Measurements from ENCODE around the gene COA1.

DNA sequence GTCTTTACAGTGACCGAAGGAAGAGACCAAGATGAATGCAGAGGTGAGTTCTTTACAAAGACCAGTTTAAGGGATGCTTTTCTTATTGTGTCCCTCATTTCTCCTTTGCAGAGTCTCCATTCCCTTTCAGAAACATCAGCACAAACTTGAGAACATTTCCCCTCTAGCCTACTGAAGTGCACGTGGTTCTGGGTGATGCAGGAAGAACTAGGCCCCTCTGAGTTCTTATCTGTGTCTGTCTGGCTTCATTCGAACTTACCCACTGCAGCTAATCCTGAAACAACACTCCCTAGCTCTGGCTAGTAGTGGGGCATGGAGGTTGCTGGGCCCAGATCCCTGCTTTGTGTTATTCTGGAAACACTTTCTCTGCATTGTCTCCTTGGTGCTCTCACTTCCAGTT, 41.8 kb upstream of the COA1 start:
- TF ChIP-seq CTCF (IDR thresholded peaks at IDR 0.05; ENCODE audit: insufficient read depth, low read length), result no peak
- no peak for TF ChIP-seq REST (IDR thresholded peaks at IDR 0.05; ENCODE audit: insufficient replicate concordance, low read depth)
